ENCODE results near the gene FARP1.

The FARP1 gene

DNA sequence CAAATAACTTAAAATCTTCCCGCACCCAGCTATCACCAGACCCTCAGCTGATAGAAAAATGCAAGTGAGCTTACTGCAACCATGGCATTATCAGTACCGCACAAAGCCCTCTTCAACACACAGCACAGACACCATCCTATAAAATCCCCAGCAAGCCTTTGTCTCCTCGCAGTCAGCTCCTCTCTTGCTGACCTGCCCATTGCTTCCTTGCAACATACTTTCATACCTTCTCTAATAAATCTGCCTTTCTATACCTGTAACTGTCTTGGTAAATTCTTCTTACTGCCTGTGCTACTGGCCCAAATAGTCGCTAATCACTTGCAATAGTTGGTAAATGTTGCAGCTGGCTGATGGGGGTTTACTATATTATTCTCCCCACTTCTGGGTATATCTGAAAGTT is 43.3 kb upstream of the FARP1 start:
- TF ChIP-seq, protein P1, sequence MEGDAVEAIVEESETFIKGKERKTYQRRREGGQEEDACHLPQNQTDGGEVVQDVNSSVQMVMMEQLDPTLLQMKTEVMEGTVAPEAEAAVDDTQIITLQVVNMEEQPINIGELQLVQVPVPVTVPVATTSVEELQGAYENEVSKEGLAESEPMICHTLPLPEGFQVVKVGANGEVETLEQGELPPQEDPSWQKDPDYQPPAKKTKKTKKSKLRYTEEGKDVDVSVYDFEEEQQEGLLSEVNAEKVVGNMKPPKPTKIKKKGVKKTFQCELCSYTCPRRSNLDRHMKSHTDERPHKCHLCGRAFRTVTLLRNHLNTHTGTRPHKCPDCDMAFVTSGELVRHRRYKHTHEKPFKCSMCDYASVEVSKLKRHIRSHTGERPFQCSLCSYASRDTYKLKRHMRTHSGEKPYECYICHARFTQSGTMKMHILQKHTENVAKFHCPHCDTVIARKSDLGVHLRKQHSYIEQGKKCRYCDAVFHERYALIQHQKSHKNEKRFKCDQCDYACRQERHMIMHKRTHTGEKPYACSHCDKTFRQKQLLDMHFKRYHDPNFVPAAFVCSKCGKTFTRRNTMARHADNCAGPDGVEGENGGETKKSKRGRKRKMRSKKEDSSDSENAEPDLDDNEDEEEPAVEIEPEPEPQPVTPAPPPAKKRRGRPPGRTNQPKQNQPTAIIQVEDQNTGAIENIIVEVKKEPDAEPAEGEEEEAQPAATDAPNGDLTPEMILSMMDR (IDR thresholded peaks at IDR 0.05; ENCODE audit: control extremely low read depth, extremely low read depth, low read depth, missing control alignments), result no peak

GRCh38 chr13:98100481-98100880 is 42.4 kb upstream of the FARP1 start:
- TF ChIP-seq, protein P1 (IDR thresholded peaks at IDR 0.05; ENCODE audit: control extremely low read depth, extremely low read depth, low read depth, missing control alignments), result no peak
- ChIA-PET POLR2A (no interaction called here), CTCF (no interaction called here)
- DNase-seq (ENCODE audit: extremely low spot score), result no peak

More for the DNA sequence above, 43.3 kb upstream of the FARP1 start:
- ChIA-PET CTCF (no interaction called here), POLR2A (no interaction called here)
- no peak for DNase-seq (ENCODE audit: extremely low spot score)

DNA sequence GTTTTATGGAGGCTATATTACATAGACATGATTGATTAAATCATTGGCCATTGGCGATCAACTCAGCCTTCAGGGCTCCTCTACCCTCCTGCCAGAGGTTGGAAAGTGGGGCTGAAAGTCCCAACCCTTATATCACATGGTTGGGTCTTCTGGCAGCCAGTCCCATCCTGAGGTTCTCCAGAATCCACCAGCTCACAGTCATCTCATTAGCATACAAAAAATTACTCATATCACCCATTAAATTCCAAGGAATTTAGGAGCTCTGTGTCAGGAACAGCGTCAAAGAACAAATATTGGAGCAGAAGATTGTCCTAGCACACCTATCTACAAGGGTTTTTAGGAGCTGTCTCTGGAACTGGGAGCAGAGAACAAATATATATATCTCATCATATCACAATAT is 39.4 kb upstream of the FARP1 start:
- TF ChIP-seq, protein P1 (IDR thresholded peaks at IDR 0.05; ENCODE audit: control extremely low read depth, extremely low read depth, low read depth, missing control alignments), result no peak
- CTCF ChIA-PET, result no interaction called here
- POLR2A ChIA-PET, result no interaction called here
- no peak for DNase-seq (ENCODE audit: extremely low spot score)

- ChIA-PET CTCF (no interaction called here), POLR2A (no interaction called here)
- no peak for DNase-seq (ENCODE audit: extremely low spot score)
- TF ChIP-seq, protein P1 (IDR thresholded peaks at IDR 0.05; ENCODE audit: control extremely low read depth, extremely low read depth, low read depth, missing control alignments), result no peak
These were observed 38.7 kb upstream of the FARP1 start for GRCh38 chr13:98103942-98104880.

DNA sequence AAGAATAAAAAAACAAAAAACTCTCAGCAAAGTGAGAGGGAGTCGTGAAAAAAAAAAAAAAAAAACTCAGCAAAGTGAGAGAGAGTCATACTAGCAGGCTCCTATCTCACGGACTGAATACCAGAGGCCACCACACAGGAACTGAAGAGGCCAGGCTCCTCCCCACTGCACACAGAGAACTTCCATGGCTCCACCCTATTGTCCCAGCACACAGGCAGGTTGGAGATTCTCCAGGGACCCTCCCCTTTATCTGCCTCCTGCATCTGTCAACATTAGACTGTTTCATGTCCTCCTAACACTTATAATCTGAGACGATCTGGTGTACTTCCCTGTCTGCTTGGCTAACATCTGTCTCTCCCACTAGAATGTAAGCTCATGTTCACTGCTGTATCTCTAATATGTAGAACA is 37.0 kb upstream of the FARP1 start:
- ChIA-PET CTCF (no interaction called here), POLR2A (no interaction called here)
- TF ChIP-seq, protein P1 (IDR thresholded peaks at IDR 0.05; ENCODE audit: control extremely low read depth, extremely low read depth, low read depth, missing control alignments), result no peak
- no peak for DNase-seq (ENCODE audit: extremely low spot score)

GRCh38 chr13:98108341-98108740 is 34.6 kb upstream of the FARP1 start:
- CTCF ChIA-PET, result interaction anchor here (1.0 kb wide), 1 partner anchor 27 kb away, joined by 3 read pairs; no protein-coding TSS in a partner anchor
- no peak for DNase-seq (ENCODE audit: extremely low spot score)
- TF ChIP-seq, protein P1 (IDR thresholded peaks at IDR 0.05; ENCODE audit: control extremely low read depth, extremely low read depth, low read depth, missing control alignments), result no peak
- POLR2A ChIA-PET, result no interaction called here
